Measurements from ENCODE around the gene MTMR12. TPM values are rescaled to one million over a fixed set of nuclear protein-coding genes. Genes with fewer than 3 reads are reported as not detected.

The MTMR12 gene
- total and polyA plus RNA-seq, 10 donors = 6.8 to 42.2 (median 27.9) TPM

DNA sequence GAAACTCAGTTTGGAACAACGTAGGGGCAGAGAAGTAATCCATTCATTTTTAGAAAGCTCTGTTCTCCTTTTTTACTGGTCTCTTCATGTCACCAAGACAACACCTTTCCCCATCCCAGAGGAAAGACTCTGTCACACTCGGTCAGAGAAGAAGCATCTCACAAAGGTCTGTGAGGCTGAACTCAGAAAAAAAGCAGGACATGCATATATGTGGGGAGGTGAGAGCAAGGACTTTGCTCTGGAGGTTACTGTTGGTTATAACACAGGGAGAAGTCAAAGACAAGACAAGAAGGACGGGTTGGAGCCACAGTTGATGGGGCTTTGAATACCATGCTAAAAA is 19.2 kb upstream of the MTMR12 start:
- TF ChIP-seq POLR2A (IDR thresholded peaks at IDR 0.05) = no peak
- no peak for TF ChIP-seq POLR2AphosphoS5 (IDR thresholded peaks at IDR 0.05)
- TF ChIP-seq, protein P1, sequence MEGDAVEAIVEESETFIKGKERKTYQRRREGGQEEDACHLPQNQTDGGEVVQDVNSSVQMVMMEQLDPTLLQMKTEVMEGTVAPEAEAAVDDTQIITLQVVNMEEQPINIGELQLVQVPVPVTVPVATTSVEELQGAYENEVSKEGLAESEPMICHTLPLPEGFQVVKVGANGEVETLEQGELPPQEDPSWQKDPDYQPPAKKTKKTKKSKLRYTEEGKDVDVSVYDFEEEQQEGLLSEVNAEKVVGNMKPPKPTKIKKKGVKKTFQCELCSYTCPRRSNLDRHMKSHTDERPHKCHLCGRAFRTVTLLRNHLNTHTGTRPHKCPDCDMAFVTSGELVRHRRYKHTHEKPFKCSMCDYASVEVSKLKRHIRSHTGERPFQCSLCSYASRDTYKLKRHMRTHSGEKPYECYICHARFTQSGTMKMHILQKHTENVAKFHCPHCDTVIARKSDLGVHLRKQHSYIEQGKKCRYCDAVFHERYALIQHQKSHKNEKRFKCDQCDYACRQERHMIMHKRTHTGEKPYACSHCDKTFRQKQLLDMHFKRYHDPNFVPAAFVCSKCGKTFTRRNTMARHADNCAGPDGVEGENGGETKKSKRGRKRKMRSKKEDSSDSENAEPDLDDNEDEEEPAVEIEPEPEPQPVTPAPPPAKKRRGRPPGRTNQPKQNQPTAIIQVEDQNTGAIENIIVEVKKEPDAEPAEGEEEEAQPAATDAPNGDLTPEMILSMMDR (IDR thresholded peaks at IDR 0.05 in 8 of 11, conservative IDR thresholded peaks at IDR 0.05 in 3 of 11) = no peak
- DNase-seq = no peak
- Histone ChIP-seq H3K4me1 (peaks cover 0 to 11% (median 0%) of the 10 kb centered on the region in 6 donors), H3K4me3 (no peak overlapping the region), H3K27me3 (replicated peaks in 1 of 7) (no peaks in the 10 kb centered on the region), H3K36me3 (no peaks in the 10 kb centered on the region), H3K27ac (no peak overlapping the region), H3K9me3 (peaks cover 0 to under 1% (median 0%) of the 10 kb centered on the region in 8 donors)
- 45 to 82% (median 69%) methylated on average over 3 of the region's 3 CpGs for WGBS, 5 donors
- intact Hi-C loops (cut with DNase I; ENCODE audit: low total_unique reads) = no loop called here

DNA sequence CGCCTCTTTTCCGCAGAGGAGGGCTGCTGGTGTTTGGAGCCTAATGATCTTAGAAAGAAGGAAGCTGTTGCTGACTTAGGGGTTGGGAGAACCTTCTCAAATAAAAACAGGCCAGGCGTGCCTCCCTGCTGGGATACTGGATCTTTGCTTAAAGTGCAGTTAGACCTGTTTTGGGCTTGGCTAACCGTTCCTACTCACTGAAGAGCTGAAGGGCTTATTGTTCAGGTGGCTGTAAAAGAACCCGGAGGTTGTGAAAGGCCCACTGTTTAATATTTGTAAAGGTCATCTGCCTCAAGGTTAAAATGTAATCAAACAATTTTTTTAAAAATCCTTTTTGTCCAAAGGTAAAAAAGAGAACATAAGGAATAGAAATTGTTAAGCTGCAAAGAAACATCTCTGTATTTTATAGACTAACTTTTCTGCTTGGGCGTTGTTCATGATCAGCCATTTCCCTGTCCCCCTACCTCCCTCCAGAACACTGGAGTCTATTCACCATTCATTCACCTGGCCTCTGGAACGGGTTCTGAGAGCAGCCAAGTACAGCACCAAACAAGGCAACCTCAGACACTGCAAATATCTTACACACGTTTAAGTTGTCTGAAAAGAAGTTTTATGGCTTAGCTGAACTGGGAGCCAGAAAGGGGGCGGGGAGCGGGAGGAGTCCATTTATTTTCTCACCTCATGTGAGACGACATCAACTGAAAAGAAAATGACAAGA is 18.6 kb upstream of the MTMR12 start:
- Histone ChIP-seq H3K4me1 (peaks cover 0 to 11% (median 0%) of the 10 kb centered on the region in 6 donors), H3K9me3 (no peaks in the 10 kb centered on the region), H3K4me3 (no peak overlapping the region), H3K36me3 (no peaks in the 10 kb centered on the region), H3K27me3 (replicated peaks in 1 of 7) (no peaks in the 10 kb centered on the region), H3K27ac (no peak overlapping the region)
- DNase-seq = no peak
- TF ChIP-seq, protein P1 (IDR thresholded peaks at IDR 0.05 in 8 of 11, conservative IDR thresholded peaks at IDR 0.05 in 3 of 11) = no peak
- TF ChIP-seq POLR2A (IDR thresholded peaks at IDR 0.05) = no peak
- TF ChIP-seq POLR2AphosphoS5 (IDR thresholded peaks at IDR 0.05) = no peak
- intact Hi-C loops (cut with DNase I; ENCODE audit: low total_unique reads) = no loop called here
- WGBS, 5 donors = 70 to 83% (median 75%) methylated on average over 11 of the region's 11 CpGs

DNA sequence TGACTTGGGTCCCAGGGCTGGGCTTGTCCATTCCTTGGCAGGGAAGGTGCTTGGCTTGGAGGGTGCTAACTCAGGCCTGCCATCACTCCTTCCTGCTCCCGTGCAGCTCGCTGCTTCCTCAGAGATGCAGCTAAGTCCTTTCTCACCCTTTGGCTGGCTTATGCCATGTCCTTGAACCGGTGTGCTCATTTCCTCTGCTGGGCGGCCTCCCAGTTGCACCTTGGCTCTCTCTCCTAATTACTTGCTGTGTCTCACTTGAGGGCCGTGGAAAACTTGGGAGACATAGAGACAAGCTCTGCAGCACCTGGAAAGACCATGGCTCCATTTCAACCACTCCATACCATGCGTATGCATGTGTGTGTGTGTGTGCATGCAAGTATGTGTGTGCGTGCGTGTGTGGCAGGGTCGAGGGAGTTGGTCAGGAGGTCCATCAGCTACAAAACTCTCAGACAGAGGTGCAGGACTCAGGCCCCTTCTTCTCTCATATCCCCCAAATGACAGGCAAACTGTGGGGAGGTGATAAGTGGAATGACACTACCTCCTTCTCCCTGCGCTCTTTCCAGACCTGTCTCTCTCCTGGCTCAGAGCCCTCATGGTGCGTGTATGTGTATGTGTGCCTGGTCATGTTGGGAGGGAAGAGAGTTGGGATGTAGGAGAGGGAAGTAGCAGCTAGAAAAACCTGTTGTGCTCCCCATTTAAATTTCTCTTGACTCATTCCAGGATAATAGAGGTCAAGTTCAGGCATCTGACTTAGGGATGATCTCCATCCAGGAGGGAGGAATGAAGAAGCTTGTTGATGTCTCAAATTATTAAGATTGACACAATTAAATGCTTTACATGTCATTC is 17.6 kb upstream of the MTMR12 start:
- H3K4me3 ChIP-seq = no peak overlapping the region
- TF ChIP-seq, protein P1 (IDR thresholded peaks at IDR 0.05 in 8 of 11, conservative IDR thresholded peaks at IDR 0.05 in 3 of 11) = no peak
- TF ChIP-seq POLR2AphosphoS5 (IDR thresholded peaks at IDR 0.05) (no peak), POLR2A (IDR thresholded peaks at IDR 0.05) (no peak)
- 66 to 81% (median 77%) methylated on average over 11 of the region's 11 CpGs for WGBS, 5 donors
- DNase-seq = no peak
- H3K27me3 ChIP-seq (replicated peaks in 1 of 7) = no peaks in the 10 kb centered on the region
- intact Hi-C loops (cut with DNase I; ENCODE audit: low total_unique reads) = no loop called here
- no peak overlapping the region for H3K27ac ChIP-seq
- H3K4me1 ChIP-seq = peaks cover 0 to 11% (median 0%) of the 10 kb centered on the region in 6 donors
- H3K9me3 ChIP-seq = no peaks in the 10 kb centered on the region
- no peaks in the 10 kb centered on the region for H3K36me3 ChIP-seq

DNA sequence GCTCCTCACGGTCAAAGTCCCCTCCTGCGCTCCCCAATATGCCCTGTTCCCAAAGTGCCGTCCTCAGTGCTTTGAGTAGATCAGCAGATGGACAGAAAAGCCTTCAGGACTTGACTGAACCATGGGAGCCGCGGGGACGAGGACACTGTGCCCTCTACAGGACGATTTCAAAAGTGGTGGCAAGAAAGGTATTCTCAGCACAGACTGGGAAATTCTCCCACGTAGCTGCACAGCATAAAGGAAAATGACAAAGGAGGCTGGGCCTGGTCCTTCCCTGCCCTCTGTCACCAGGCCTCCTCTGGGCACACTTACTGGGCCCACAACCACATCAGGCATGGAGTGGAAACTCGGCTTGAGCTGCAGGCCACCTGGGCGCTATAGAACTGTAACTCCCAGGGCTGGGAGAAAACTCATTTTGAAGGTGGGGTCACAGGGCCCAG is 16.7 kb upstream of the MTMR12 start:
- 37 to 43% (median 39%) methylated on average over 10 of the region's 10 CpGs for WGBS, 5 donors
- TF ChIP-seq, protein P1 (IDR thresholded peaks at IDR 0.05 in 8 of 11, conservative IDR thresholded peaks at IDR 0.05 in 3 of 11) = peak; percentile 36 to 73 (median 61)
- peak in 1 of 3 donors; percentile 48 for TF ChIP-seq POLR2AphosphoS5 (IDR thresholded peaks at IDR 0.05)
- no peak for TF ChIP-seq POLR2A (IDR thresholded peaks at IDR 0.05)
- Histone ChIP-seq H3K4me1 (peaks cover 0 to 12% (median 0%) of the 10 kb centered on the region in 6 donors), H3K4me3 (no peak overlapping the region), H3K27ac (no peak overlapping the region), H3K36me3 (no peaks in the 10 kb centered on the region), H3K27me3 (replicated peaks in 1 of 7) (no peaks in the 10 kb centered on the region), H3K9me3 (no peaks in the 10 kb centered on the region)
- intact Hi-C loops (cut with DNase I; ENCODE audit: low total_unique reads) = loop anchor here (2.0 kb wide), 1 partner anchor 97 kb away; no protein-coding TSS in a partner anchor
- peak; percentile 80 for DNase-seq
